ENCODE results near the gene SRP68.

The SRP68 gene

DNA sequence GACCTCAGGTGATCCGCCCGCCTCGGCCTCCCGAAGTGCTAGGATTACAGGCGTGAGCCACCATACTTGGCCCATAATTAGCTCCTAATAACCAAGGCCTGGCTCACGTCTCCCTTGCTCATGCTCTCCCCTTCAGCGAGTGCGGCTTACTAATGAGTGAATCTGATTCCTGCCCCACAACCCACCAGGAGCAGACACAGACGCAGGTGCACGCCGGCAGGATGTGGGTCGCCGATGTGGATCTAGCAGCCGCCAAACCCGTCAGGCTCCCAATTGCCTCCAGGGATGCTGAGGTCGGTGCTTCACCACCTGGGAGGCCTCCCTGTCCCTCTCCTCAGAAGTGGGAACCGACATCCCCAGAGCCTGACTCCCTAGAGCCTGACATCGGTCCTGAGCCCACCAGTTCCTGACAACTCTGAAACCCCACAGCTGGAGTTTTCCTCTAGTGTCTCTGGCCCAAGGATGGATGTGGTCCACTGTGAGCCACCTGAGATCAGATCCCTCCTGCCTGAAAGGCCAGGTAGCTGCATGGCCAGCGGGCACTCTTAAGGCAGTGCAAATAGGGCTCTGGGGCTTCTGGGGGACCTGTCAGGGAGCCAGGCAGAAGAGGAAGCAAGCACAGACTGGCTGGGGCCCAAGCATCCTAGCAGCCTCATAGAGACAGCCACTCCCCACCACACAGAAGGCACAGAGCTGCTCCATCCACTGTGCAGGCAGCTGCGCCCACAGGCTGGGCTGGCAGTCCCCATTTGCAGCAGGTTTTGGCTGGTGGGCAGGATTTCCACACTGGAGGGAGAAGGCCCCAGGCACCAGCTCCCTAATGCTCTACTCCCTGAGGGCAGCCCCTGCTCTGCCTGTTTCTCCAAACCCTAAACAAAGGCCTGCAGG lies 20.5 kb upstream of the SRP68 start:
- no peak for DNase-seq
- in situ Hi-C loops (cut with HindIII; ENCODE audit: low pct_ligation_motif_present, low sequenced_read_pairs) = no loop called here
- no peak overlapping the region for H3K4me3 ChIP-seq (ENCODE audit: low read depth, low read length)
- no peaks in the 10 kb centered on the region for H3K27me3 ChIP-seq (replicated peaks)
- H3K36me3 ChIP-seq (replicated peaks) = peaks cover 71% of the 10 kb centered on the region
- H3K27ac ChIP-seq = no peak overlapping the region
- TF ChIP-seq CTCF (IDR thresholded peaks at IDR 0.05; ENCODE audit: low read depth, low read length, missing control alignments) = no peak

GRCh38 chr17:76091526-76092286 lies 19.4 kb upstream of the SRP68 start:
- H3K27me3 ChIP-seq (replicated peaks) = no peaks in the 10 kb centered on the region
- H3K4me3 ChIP-seq (ENCODE audit: low read depth, low read length) = no peak overlapping the region
- in situ Hi-C loops (cut with HindIII; ENCODE audit: low pct_ligation_motif_present, low sequenced_read_pairs) = no loop called here
- peaks cover 68% of the 10 kb centered on the region for H3K36me3 ChIP-seq (replicated peaks)
- no peak overlapping the region for H3K27ac ChIP-seq
- no peak for DNase-seq
- TF ChIP-seq CTCF (IDR thresholded peaks at IDR 0.05; ENCODE audit: low read depth, low read length, missing control alignments) = no peak

- Histone ChIP-seq H3K27ac (no peak overlapping the region), H3K4me3 (ENCODE audit: low read depth, low read length) (no peak overlapping the region), H3K27me3 (replicated peaks) (no peaks in the 10 kb centered on the region), H3K36me3 (replicated peaks) (peaks cover 65% of the 10 kb centered on the region)
- no peak for TF ChIP-seq CTCF (IDR thresholded peaks at IDR 0.05; ENCODE audit: low read depth, low read length, missing control alignments)
- DNase-seq = no peak
- in situ Hi-C loops (cut with HindIII; ENCODE audit: low pct_ligation_motif_present, low sequenced_read_pairs) = no loop called here
Measured at GRCh38 chr17:76090517-76091129, 18.3 kb upstream of the SRP68 start.

GRCh38 chr17:76089680-76090516 lies 17.6 kb upstream of the SRP68 start:
- no peak overlapping the region for H3K27ac ChIP-seq
- in situ Hi-C loops (cut with HindIII; ENCODE audit: low pct_ligation_motif_present, low sequenced_read_pairs) = no loop called here
- no peak for TF ChIP-seq CTCF (IDR thresholded peaks at IDR 0.05; ENCODE audit: low read depth, low read length, missing control alignments)
- H3K36me3 ChIP-seq (replicated peaks) = peaks cover 69% of the 10 kb centered on the region
- no peaks in the 10 kb centered on the region for H3K27me3 ChIP-seq (replicated peaks)
- H3K4me3 ChIP-seq (ENCODE audit: low read depth, low read length) = no peak overlapping the region
- DNase-seq = no peak

- TF ChIP-seq CTCF (IDR thresholded peaks at IDR 0.05; ENCODE audit: low read depth, low read length, missing control alignments) = no peak
- H3K4me3 ChIP-seq (ENCODE audit: low read depth, low read length) = no peak overlapping the region
- H3K36me3 ChIP-seq (replicated peaks) = peaks cover 73% of the 10 kb centered on the region
- in situ Hi-C loops (cut with HindIII; ENCODE audit: low pct_ligation_motif_present, low sequenced_read_pairs) = no loop called here
- H3K27ac ChIP-seq = no peak overlapping the region
- no peaks in the 10 kb centered on the region for H3K27me3 ChIP-seq (replicated peaks)
- DNase-seq = no peak
Measured at GRCh38 chr17:76088868-76089576, 16.7 kb upstream of the SRP68 start.

Measured in brain microvascular endothelial cell (primary cell).